ENCODE data around the gene FRS2. TPM values are rescaled to one million over a fixed set of nuclear protein-coding genes. Genes with fewer than 3 reads are reported as not detected.

FRS2 gene
- total RNA-seq, 1 donor from 2014 or later, result 31.0 TPM

- H3K9me3 ChIP-seq, result no peaks in the 10 kb centered on the region
- no peak overlapping the region for H3K4me3 ChIP-seq
- no peaks in the 10 kb centered on the region for H3K27me3 ChIP-seq
- H3K4me1 ChIP-seq, result no peaks in the 10 kb centered on the region
- DNase-seq (peak; percentile 29), ATAC-seq (no peak)
- no peaks in the 10 kb centered on the region for H3K36me3 ChIP-seq
- no peak overlapping the region for H3K27ac ChIP-seq
- intact Hi-C loops (cut with DNase I), result no loop called here
- TF ChIP-seq, protein P1, sequence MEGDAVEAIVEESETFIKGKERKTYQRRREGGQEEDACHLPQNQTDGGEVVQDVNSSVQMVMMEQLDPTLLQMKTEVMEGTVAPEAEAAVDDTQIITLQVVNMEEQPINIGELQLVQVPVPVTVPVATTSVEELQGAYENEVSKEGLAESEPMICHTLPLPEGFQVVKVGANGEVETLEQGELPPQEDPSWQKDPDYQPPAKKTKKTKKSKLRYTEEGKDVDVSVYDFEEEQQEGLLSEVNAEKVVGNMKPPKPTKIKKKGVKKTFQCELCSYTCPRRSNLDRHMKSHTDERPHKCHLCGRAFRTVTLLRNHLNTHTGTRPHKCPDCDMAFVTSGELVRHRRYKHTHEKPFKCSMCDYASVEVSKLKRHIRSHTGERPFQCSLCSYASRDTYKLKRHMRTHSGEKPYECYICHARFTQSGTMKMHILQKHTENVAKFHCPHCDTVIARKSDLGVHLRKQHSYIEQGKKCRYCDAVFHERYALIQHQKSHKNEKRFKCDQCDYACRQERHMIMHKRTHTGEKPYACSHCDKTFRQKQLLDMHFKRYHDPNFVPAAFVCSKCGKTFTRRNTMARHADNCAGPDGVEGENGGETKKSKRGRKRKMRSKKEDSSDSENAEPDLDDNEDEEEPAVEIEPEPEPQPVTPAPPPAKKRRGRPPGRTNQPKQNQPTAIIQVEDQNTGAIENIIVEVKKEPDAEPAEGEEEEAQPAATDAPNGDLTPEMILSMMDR (IDR thresholded peaks at IDR 0.05), result no peak
These were observed 145.8 kb downstream of the FRS2 start for GRCh38 chr12:69616025-69616424.

GRCh38 chr12:69619050-69619449 lies 148.9 kb downstream of the FRS2 start:
- Histone ChIP-seq H3K27me3 (no peaks in the 10 kb centered on the region), H3K27ac (no peak overlapping the region), H3K4me1 (no peaks in the 10 kb centered on the region), H3K36me3 (no peaks in the 10 kb centered on the region), H3K9me3 (no peaks in the 10 kb centered on the region), H3K4me3 (no peak overlapping the region)
- DNase-seq (no peak), ATAC-seq (no peak)
- intact Hi-C loops (cut with DNase I), result no loop called here
- TF ChIP-seq, protein P1 (IDR thresholded peaks at IDR 0.05), result no peak

- no peaks in the 10 kb centered on the region for H3K4me1 ChIP-seq
- DNase-seq (no peak), ATAC-seq (no peak)
- no peak overlapping the region for H3K4me3 ChIP-seq
- no peaks in the 10 kb centered on the region for H3K27me3 ChIP-seq
- TF ChIP-seq, protein P1 (IDR thresholded peaks at IDR 0.05), result no peak
- H3K9me3 ChIP-seq, result no peaks in the 10 kb centered on the region
- H3K36me3 ChIP-seq, result no peaks in the 10 kb centered on the region
- no peak overlapping the region for H3K27ac ChIP-seq
- intact Hi-C loops (cut with DNase I), result no loop called here
These were observed 149.9 kb downstream of the FRS2 start for GRCh38 chr12:69620077-69620476.

DNA sequence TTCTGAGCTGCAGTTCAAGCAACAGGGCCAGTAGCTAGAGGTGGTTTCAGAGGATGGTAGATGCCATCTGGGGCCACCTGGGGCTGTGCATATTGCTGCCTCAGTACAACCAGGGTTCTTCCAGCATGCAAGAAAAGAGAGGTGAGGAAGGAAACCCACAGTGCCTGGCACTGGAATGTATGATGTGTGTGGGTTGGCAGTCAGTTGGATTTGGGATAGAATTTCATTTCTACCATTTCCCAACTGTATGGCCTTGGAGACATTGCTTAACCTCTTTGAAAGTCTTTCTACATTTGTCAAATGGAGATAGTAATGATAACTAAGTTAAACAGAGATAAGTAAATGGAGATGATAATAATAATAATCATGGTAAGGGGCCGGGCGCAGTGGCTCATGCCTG lies 150.7 kb downstream of the FRS2 start:
- DNase-seq (no peak), ATAC-seq (no peak)
- Histone ChIP-seq H3K9me3 (no peaks in the 10 kb centered on the region), H3K36me3 (no peaks in the 10 kb centered on the region), H3K4me1 (no peaks in the 10 kb centered on the region), H3K27me3 (no peaks in the 10 kb centered on the region), H3K27ac (no peak overlapping the region), H3K4me3 (no peak overlapping the region)
- intact Hi-C loops (cut with DNase I), result no loop called here
- TF ChIP-seq, protein P1 (IDR thresholded peaks at IDR 0.05), result no peak

GRCh38 chr12:69621551-69621950 lies 151.4 kb downstream of the FRS2 start:
- Histone ChIP-seq H3K4me1 (no peaks in the 10 kb centered on the region), H3K27ac (no peak overlapping the region), H3K36me3 (no peaks in the 10 kb centered on the region), H3K4me3 (no peak overlapping the region), H3K9me3 (no peaks in the 10 kb centered on the region), H3K27me3 (no peaks in the 10 kb centered on the region)
- intact Hi-C loops (cut with DNase I), result no loop called here
- DNase-seq (no peak), ATAC-seq (no peak)
- TF ChIP-seq, protein P1 (IDR thresholded peaks at IDR 0.05), result no peak

DNA sequence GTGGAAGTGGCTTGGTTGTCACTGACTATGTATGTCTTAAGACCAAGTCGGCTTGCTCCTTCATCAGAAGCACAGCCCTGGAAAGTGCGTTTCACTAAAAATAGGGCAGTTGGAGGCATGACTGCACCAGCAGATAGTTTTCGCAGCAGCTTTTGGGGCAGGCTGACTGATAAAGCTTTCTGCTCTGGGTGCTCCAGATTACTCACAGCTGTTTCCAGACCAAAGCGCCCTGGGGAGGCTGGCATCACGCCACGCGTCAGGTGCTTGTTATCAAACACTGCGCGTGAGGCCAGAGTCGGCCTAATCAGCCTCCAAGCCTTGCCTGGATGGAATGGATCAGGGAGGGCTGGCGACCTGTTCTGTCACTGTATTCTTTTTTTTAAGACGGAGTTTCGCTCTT lies 153.8 kb downstream of the FRS2 start:
- Histone ChIP-seq H3K4me3 (no peak overlapping the region), H3K4me1 (no peaks in the 10 kb centered on the region), H3K9me3 (no peaks in the 10 kb centered on the region), H3K36me3 (no peaks in the 10 kb centered on the region), H3K27ac (no peak overlapping the region), H3K27me3 (no peaks in the 10 kb centered on the region)
- DNase-seq, result peak; percentile 66
- TF ChIP-seq, protein P1 (IDR thresholded peaks at IDR 0.05), result no peak
- intact Hi-C loops (cut with DNase I), result no loop called here
- peak; percentile 52 for ATAC-seq
